ENCODE data around the gene PDE6D. TPM values are rescaled to one million over a fixed set of nuclear protein-coding genes. Genes with fewer than 3 reads are reported as not detected.
A peak's percentile ranks its signal among the peaks of the same experiment; 100 is the strongest.

Gene PDE6D
- total and polyA plus RNA-seq, 2 of the 13 experiments (the other 11 are each of a cell fraction or from before 2014, with no cell fraction given) = 14.1 to 23.2 TPM

- TF ChIP-seq ZBTB21 (CRISPR knock-in tag; IDR thresholded peaks at IDR 0.05) = no peak
- TF ChIP-seq BRCA1 (CRISPR knock-in tag; IDR thresholded peaks at IDR 0.05) = no peak
- TF ChIP-seq ZSCAN5A (CRISPR knock-in tag; IDR thresholded peaks at IDR 0.05; ENCODE audit: borderline replicate concordance) = no peak; the same call in 1 of the 2 replicates
- peak; percentile 23; the same call in 1 of the 2 replicates for TF ChIP-seq NRL (CRISPR knock-in tag; IDR thresholded peaks at IDR 0.05; ENCODE audit: borderline replicate concordance)
- TF ChIP-seq ZMYM2 (CRISPR knock-in tag; IDR thresholded peaks at IDR 0.05) = no peak
- TF ChIP-seq SETDB1 (CRISPR knock-in tag; IDR thresholded peaks at IDR 0.05; ENCODE audit: borderline replicate concordance) = no peak
- TF ChIP-seq, protein P1, sequence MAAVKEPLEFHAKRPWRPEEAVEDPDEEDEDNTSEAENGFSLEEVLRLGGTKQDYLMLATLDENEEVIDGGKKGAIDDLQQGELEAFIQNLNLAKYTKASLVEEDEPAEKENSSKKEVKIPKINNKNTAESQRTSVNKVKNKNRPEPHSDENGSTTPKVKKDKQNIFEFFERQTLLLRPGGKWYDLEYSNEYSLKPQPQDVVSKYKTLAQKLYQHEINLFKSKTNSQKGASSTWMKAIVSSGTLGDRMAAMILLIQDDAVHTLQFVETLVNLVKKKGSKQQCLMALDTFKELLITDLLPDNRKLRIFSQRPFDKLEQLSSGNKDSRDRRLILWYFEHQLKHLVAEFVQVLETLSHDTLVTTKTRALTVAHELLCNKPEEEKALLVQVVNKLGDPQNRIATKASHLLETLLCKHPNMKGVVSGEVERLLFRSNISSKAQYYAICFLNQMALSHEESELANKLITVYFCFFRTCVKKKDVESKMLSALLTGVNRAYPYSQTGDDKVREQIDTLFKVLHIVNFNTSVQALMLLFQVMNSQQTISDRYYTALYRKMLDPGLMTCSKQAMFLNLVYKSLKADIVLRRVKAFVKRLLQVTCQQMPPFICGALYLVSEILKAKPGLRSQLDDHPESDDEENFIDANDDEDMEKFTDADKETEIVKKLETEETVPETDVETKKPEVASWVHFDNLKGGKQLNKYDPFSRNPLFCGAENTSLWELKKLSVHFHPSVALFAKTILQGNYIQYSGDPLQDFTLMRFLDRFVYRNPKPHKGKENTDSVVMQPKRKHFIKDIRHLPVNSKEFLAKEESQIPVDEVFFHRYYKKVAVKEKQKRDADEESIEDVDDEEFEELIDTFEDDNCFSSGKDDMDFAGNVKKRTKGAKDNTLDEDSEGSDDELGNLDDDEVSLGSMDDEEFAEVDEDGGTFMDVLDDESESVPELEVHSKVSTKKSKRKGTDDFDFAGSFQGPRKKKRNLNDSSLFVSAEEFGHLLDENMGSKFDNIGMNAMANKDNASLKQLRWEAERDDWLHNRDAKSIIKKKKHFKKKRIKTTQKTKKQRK (IDR thresholded peaks at IDR 0.05; ENCODE audit: low read length) = no peak
- TF ChIP-seq, protein P2, sequence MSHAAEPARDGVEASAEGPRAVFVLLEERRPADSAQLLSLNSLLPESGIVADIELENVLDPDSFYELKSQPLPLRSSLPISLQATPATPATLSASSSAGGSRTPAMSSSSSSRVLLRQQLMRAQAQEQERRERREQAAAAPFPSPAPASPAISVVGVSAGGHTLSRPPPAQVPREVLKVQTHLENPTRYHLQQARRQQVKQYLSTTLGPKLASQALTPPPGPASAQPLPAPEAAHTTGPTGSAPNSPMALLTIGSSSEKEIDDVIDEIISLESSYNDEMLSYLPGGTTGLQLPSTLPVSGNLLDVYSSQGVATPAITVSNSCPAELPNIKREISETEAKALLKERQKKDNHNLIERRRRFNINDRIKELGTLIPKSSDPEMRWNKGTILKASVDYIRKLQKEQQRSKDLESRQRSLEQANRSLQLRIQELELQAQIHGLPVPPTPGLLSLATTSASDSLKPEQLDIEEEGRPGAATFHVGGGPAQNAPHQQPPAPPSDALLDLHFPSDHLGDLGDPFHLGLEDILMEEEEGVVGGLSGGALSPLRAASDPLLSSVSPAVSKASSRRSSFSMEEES (CRISPR knock-in tag; IDR thresholded peaks at IDR 0.05) = no peak
- no peak for TF ChIP-seq TBP (CRISPR knock-in tag; IDR thresholded peaks at IDR 0.05)
- TF ChIP-seq, protein P3, sequence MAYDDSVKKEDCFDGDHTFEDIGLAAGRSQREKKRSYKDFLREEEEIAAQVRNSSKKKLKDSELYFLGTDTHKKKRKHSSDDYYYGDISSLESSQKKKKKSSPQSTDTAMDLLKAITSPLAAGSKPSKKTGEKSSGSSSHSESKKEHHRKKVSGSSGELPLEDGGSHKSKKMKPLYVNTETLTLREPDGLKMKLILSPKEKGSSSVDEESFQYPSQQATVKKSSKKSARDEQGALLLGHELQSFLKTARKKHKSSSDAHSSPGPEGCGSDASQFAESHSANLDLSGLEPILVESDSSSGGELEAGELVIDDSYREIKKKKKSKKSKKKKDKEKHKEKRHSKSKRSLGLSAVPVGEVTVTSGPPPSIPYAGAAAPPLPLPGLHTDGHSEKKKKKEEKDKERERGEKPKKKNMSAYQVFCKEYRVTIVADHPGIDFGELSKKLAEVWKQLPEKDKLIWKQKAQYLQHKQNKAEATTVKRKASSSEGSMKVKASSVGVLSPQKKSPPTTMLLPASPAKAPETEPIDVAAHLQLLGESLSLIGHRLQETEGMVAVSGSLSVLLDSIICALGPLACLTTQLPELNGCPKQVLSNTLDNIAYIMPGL (CRISPR knock-in tag; IDR thresholded peaks at IDR 0.05; ENCODE audit: borderline replicate concordance in 1 of 2, low read depth in 1 of 2) = peak; percentile 10 to 25; a peak in 2 of 4 replicates
- no peak for TF ChIP-seq TBX3 (IDR thresholded peaks at IDR 0.05; ENCODE audit: borderline replicate concordance)
- no peak for TF ChIP-seq MLLT10 (CRISPR knock-in tag; IDR thresholded peaks at IDR 0.05)
- TF ChIP-seq ZFAT (CRISPR knock-in tag; conservative IDR thresholded peaks at IDR 0.05) = peak; percentile 51; the same call in 1 of the 2 replicates
- TF ChIP-seq, protein P4, sequence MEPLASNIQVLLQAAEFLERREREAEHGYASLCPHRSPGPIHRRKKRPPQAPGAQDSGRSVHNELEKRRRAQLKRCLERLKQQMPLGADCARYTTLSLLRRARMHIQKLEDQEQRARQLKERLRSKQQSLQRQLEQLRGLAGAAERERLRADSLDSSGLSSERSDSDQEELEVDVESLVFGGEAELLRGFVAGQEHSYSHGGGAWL (CRISPR knock-in tag; IDR thresholded peaks at IDR 0.05) = peak; percentile 61
- TF ChIP-seq LRRFIP1 (CRISPR knock-in tag; conservative IDR thresholded peaks at IDR 0.05) = no peak
- peak; percentile 6 for TF ChIP-seq HNRNPK (IDR thresholded peaks at IDR 0.05; ENCODE audit: low read depth, low read length, poor library complexity, severe bottlenecking)
Observed at GRCh38 chr2:231708773-231709635, 72.1 kb downstream of the PDE6D start (continued).
